ENCODE measurements around the gene ERBIN. TPM values are rescaled to one million over a fixed set of nuclear protein-coding genes. Genes with fewer than 3 reads are reported as not detected.

Gene ERBIN
- total RNA-seq, 1 donor from 2014 or later, result 57.3 TPM

DNA sequence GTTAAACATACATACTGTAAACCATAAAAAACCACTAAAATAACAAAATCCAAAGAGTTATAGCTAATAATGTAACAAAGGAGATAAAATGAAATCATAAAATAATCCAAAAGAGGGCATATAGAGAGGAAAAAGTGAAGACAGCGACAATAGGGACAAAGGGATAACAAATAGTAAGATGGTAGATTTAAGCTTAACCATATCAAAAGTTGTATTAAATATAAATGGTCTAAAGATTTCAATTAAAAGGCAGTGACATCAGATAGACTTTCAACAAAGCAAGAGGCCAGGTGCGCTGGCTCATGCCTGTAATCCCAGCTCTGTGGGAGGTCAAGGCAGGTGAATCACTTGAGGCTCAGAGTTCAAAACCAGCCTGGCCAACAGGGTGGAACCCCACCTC, 163.0 kb downstream of the ERBIN start:
- intact Hi-C loops (cut with micrococcal nuclease), result no loop called here

DNA sequence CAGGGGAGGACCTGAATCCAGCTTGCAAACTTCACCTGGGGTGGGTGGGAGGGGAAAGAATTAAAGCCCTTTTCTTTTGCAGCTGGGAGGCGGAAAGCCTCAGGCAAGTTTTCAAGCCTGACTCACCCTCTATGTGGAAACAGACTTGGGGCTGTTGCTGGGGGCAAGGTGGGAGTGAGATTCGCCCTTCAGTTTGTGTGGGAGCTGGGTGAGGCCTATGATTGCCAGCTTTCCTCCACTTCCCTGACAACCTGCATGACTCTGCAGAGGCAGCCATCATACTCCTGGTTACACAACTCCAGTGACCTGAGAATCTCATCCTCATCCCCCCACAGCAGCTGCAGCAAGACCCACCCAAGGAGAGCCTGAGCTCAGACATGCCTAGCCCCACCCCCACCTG, 174.5 kb downstream of the ERBIN start:
- intact Hi-C loops (cut with micrococcal nuclease), result no loop called here

DNA sequence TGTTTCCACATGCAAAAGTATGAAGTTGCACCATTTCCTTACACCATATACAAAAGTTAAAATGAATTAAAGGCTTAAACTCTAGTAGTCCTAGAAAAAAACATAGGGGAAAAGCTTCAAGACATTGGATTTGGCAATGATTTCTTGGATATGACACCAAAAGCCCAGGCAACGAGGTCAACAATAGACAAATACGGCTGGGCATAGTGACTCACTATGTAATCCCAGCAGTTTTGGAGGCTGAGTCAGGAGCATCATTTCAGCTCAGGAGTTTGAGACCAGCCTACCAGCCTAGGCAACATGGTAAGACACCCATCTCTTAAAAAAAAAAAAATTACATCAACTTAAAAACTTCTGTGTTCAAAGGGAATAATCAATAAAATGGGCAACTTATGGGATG, 186.8 kb downstream of the ERBIN start:
- intact Hi-C loops (cut with micrococcal nuclease), result no loop called here

DNA sequence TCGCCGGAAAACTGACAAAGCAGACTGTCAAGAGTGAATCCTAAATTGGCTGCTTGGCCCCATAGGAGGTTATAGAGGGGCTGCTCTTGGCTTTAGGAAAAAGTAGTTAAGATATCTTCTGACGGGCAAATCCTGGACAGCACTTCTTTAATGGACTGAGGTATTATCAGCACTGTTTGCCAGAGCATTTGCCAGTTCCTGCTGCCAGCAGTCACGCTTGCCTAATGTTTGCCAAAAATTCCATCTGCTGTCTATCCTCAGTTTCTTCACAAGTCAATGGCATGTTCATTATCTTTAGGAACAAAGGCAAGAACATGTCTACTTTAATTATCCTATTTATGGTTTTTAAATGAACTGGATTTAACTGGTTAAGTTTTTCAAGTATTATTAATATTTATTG, 191.9 kb downstream of the ERBIN start:
- intact Hi-C loops (cut with micrococcal nuclease), result no loop called here

DNA sequence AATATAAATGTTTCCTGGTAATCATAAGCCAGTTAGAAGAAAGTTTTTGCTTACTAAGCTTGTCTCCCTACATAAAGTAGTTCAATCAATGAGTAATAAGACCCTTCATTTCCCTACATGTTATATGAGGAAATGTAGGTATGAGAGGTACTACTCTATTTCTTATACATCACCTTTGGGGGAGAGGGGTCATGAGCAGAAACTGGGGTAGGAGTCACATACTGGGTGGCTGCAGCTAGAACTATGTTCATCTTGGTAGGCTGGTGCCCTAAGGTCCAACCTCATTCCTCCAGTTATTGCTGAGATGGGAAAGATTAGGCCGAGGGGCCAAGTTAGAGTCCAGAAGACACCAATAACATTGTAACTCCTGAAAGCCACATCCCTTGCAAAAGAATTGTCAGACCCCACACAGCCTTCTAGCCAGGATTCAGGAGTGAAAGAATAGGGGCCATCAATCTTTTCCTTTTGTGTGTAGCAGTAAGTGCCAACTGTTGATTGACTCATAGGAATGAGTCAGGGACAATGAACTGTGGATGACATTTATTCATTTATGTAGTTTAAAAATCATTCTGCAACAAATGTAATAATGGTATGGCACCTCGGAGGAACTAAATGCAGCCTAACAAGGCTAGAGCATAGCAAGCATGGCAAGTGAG, 196.1 kb downstream of the ERBIN start:
- intact Hi-C loops (cut with micrococcal nuclease), result no loop called here

DNA sequence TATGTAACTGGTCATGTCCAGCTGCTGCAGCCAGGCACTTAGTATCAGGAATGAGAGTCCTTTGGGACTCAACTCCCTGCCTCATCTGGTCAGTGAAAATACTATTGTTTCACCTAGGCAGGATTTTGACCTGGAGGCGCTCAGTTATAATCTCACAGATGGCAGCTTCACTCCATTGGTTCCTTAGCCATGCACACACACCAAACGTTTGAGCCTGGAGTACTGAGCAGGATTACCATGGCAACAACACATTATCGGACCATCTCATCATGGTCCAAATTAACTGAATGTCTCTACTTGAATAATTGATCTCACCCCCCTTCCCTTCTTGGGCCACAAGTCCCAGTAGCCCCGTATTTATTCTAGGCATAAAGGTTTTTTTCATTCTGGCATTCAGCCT, 202.8 kb downstream of the ERBIN start:
- intact Hi-C loops (cut with micrococcal nuclease), result no loop called here

DNA sequence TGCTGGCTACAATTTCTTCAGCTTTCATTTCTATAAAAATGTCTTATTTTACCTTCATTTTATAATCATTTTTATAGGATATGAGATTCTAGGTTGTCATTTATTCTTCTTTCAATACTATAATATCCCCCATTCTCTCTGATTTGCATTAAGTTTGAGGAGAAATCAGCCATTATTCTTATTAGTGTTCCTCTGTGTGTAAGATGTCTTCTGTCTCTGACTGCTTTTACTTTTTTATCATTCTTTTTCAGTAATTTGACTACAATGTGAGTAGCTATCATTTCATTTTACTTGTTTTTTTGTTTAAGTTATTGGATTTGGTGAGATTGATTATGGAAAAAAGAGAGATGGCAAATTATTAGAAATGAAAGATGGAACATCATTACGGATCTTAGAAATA, 204.1 kb downstream of the ERBIN start:
- intact Hi-C loops (cut with micrococcal nuclease), result no loop called here

Other genes starting within 250 kb of the ERBIN start
- gene SGTB, start 204.5 kb upstream of the ERBIN start, total RNA-seq, result 17.8 and 19.1 TPM in 2 replicates
- gene NLN, start 204.4 kb upstream of the ERBIN start, total RNA-seq, result 7.9 and 12.1 TPM in 2 replicates
- gene SREK1, start 217.7 kb downstream of the ERBIN start, total RNA-seq, result 71.2 and 73.9 TPM in 2 replicates

All from T-helper 1 cell treated with Interleukin-12 subunit alpha and Interleukin-12 subunit beta and Interleukin-4 antibody, amounts not matched to agents 30 ng/mL and 1 ng/mL, for 36 hours (primary cell).